Endothelial cell of umbilical vein (primary cell): ENCODE results near the gene TTYH3.

Experiments
- EZH2 ChIP-seq: IDR thresholded peaks from 2 replicates; pipeline ENCODE4 v1.6.1; 2012; ENCODE audit warnings: borderline replicate concordance, low read depth, mild to moderate bottlenecking, moderate library complexity, low read length, inconsistent platforms; ENCODE audit not compliant: severe bottlenecking
- FOS ChIP-seq: IDR thresholded peaks from 2 replicates; pipeline ENCODE4 v1.6.1; 2011; ENCODE audit warnings: mild to moderate bottlenecking, low read length, moderate library complexity, borderline replicate concordance; ENCODE audit not compliant: insufficient read depth
- POLR2A ChIP-seq: IDR thresholded peaks from 2 replicates; pipeline ENCODE4 v1.6.1; 2012; ENCODE audit warnings: low read depth, mild to moderate bottlenecking, control low read depth, low read length

- TF ChIP-seq POLR2A: no peak
- TF ChIP-seq EZH2: no peak
- TF ChIP-seq FOS: no peak
Observed at GRCh38 chr7:2701424-2701823, 69.6 kb downstream of the TTYH3 start.
